ENCODE results near the gene TSHZ2. TPM values are rescaled to one million over a fixed set of nuclear protein-coding genes. Genes with fewer than 3 reads are reported as not detected.
A peak's percentile ranks its signal among the peaks of the same experiment; 100 is the strongest.

The TSHZ2 gene
- total RNA-seq, 1 experiment from 2014 or later, result 0.20 TPM

DNA sequence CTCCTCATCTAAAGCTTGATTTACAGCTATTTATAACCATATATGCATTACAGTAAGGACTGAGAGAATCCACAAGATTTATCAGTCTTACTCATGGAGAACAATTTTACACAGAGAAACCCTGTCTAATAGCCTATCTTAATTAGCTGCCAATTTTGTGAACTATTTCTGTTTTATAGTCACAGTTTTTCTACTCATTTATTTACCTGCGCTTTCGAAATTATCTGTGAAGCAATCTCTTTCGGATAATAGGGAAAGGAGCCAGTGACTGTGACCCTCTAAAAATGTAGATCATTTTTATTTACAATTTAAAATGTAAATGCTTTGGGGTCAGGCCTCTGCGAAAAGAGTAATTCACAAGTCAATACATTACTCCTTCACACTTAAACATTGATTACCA lies 98.1 kb downstream of the TSHZ2 start (continued):
- TF ChIP-seq, protein P1, sequence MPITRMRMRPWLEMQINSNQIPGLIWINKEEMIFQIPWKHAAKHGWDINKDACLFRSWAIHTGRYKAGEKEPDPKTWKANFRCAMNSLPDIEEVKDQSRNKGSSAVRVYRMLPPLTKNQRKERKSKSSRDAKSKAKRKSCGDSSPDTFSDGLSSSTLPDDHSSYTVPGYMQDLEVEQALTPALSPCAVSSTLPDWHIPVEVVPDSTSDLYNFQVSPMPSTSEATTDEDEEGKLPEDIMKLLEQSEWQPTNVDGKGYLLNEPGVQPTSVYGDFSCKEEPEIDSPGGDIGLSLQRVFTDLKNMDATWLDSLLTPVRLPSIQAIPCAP (CRISPR knock-in tag; IDR thresholded peaks at IDR 0.05), result no peak
- TF ChIP-seq TEAD4 (CRISPR knock-in tag; IDR thresholded peaks at IDR 0.05) (no peak), ETV6 (CRISPR knock-in tag; IDR thresholded peaks at IDR 0.05) (no peak), GRHL2 (CRISPR knock-in tag; IDR thresholded peaks at IDR 0.05; ENCODE audit: insufficient replicate concordance, severe bottlenecking) (no peak), NFATC4 (CRISPR knock-in tag; IDR thresholded peaks at IDR 0.05) (no peak), JAZF1 (CRISPR knock-in tag; IDR thresholded peaks at IDR 0.05) (no peak)
- TF ChIP-seq, protein P2, sequence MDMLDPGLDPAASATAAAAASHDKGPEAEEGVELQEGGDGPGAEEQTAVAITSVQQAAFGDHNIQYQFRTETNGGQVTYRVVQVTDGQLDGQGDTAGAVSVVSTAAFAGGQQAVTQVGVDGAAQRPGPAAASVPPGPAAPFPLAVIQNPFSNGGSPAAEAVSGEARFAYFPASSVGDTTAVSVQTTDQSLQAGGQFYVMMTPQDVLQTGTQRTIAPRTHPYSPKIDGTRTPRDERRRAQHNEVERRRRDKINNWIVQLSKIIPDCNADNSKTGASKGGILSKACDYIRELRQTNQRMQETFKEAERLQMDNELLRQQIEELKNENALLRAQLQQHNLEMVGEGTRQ (CRISPR knock-in tag; IDR thresholded peaks at IDR 0.05), result no peak
- TF ChIP-seq, protein P3, sequence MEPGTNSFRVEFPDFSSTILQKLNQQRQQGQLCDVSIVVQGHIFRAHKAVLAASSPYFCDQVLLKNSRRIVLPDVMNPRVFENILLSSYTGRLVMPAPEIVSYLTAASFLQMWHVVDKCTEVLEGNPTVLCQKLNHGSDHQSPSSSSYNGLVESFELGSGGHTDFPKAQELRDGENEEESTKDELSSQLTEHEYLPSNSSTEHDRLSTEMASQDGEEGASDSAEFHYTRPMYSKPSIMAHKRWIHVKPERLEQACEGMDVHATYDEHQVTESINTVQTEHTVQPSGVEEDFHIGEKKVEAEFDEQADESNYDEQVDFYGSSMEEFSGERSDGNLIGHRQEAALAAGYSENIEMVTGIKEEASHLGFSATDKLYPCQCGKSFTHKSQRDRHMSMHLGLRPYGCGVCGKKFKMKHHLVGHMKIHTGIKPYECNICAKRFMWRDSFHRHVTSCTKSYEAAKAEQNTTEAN (CRISPR knock-in tag; IDR thresholded peaks at IDR 0.05), result no peak
- TF ChIP-seq, protein P4, sequence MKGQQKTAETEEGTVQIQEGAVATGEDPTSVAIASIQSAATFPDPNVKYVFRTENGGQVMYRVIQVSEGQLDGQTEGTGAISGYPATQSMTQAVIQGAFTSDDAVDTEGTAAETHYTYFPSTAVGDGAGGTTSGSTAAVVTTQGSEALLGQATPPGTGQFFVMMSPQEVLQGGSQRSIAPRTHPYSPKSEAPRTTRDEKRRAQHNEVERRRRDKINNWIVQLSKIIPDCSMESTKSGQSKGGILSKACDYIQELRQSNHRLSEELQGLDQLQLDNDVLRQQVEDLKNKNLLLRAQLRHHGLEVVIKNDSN (CRISPR knock-in tag; IDR thresholded peaks at IDR 0.05), result no peak

DNA sequence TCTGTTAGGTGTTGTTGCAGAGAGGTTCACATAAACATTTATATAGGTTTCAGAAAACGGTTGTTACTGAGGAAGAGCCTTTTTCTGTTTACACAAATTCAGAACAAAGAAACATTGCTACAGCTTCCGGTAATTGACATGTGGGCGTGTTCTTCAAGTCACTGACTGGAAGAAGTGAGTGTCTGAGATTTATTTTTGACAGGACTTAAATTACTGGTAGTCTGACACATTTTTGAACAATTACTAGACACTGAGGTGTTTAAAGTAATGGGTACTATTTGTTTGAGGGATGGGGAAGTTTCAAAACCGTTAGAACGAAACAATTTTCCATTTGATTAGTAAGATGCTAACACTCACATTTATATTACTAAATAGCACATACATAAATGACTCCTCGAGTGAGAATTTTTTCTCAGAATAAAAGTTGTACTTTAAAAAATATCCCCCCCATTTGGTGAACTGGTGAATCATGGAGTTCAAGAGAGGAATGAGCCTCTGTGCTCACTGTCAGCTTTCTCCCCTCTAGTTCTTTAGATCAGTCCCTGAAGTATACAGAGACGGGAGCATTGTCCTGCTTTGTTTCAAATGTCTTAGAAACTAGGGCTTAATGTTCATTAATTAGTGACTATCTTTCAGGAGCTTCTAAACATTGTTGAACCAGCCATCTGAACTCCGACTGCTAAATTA lies 98.7 kb downstream of the TSHZ2 start:
- H3K27ac Mint-ChIP-seq, result no peak overlapping the region
- H3K4me1 Mint-ChIP-seq, result peaks cover 18% of the 10 kb centered on the region
- TF ChIP-seq, protein P3 (CRISPR knock-in tag; IDR thresholded peaks at IDR 0.05), result no peak
- 0 out of 2 replicates have a peak, but pooled peaks have one; percentile 27 for TF ChIP-seq GABPB1 (CRISPR knock-in tag; IDR thresholded peaks at IDR 0.05)
- POLR2A ChIA-PET, result no interaction called here
- H3K4me3 Mint-ChIP-seq, result no peak overlapping the region
- H3K9me3 Mint-ChIP-seq, result peaks cover 19% of the 10 kb centered on the region
- ATAC-seq (no peak), DNase-seq (ENCODE audit: low spot score) (no peak)
- no peaks in the 10 kb centered on the region; the same call in 1 of the 2 replicates for H3K27me3 Mint-ChIP-seq (ENCODE audit: low read depth)
- CTCF ChIA-PET, result no interaction called here
- H3K36me3 Mint-ChIP-seq, result peaks cover 12% of the 10 kb centered on the region

DNA sequence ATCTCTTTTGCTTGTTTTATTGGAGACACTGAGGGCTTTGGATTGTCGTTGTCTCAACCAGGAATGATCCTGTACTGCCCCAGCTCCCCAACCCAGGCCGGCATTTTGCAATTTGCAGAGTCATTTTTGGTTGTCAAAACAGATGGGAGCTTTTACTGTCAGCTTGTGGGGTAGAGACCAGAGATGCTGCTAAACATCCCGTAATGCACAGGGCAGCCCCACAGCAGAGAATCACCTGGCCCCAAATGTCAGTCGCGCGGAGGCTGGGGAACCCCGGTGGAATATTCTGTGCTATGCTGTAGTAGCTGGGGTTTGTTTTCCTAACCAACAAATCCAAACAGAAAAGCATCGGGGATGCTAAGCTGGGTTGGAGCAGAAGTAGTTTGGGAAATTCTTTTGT lies 99.7 kb downstream of the TSHZ2 start:
- H3K9me3 Mint-ChIP-seq, result peaks cover 17% of the 10 kb centered on the region
- DNase-seq (ENCODE audit: low spot score), result no peak
- TF ChIP-seq NFE2L1 (CRISPR knock-in tag; IDR thresholded peaks at IDR 0.05) (no peak), ZNF671 (CRISPR knock-in tag; IDR thresholded peaks at IDR 0.05) (no peak), ZBTB21 (CRISPR knock-in tag; IDR thresholded peaks at IDR 0.05; ENCODE audit: borderline replicate concordance) (no peak), ZNF317 (CRISPR knock-in tag; IDR thresholded peaks at IDR 0.05; ENCODE audit: borderline replicate concordance, low read depth) (no peak), JAZF1 (CRISPR knock-in tag; IDR thresholded peaks at IDR 0.05) (no peak), NFATC4 (CRISPR knock-in tag; IDR thresholded peaks at IDR 0.05) (no peak)
- TF ChIP-seq, protein P5, sequence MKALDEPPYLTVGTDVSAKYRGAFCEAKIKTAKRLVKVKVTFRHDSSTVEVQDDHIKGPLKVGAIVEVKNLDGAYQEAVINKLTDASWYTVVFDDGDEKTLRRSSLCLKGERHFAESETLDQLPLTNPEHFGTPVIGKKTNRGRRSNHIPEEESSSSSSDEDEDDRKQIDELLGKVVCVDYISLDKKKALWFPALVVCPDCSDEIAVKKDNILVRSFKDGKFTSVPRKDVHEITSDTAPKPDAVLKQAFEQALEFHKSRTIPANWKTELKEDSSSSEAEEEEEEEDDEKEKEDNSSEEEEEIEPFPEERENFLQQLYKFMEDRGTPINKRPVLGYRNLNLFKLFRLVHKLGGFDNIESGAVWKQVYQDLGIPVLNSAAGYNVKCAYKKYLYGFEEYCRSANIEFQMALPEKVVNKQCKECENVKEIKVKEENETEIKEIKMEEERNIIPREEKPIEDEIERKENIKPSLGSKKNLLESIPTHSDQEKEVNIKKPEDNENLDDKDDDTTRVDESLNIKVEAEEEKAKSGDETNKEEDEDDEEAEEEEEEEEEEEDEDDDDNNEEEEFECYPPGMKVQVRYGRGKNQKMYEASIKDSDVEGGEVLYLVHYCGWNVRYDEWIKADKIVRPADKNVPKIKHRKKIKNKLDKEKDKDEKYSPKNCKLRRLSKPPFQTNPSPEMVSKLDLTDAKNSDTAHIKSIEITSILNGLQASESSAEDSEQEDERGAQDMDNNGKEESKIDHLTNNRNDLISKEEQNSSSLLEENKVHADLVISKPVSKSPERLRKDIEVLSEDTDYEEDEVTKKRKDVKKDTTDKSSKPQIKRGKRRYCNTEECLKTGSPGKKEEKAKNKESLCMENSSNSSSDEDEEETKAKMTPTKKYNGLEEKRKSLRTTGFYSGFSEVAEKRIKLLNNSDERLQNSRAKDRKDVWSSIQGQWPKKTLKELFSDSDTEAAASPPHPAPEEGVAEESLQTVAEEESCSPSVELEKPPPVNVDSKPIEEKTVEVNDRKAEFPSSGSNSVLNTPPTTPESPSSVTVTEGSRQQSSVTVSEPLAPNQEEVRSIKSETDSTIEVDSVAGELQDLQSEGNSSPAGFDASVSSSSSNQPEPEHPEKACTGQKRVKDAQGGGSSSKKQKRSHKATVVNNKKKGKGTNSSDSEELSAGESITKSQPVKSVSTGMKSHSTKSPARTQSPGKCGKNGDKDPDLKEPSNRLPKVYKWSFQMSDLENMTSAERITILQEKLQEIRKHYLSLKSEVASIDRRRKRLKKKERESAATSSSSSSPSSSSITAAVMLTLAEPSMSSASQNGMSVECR (CRISPR knock-in tag; IDR thresholded peaks at IDR 0.05; ENCODE audit: borderline replicate concordance), result no peak
- TF ChIP-seq, protein P6, sequence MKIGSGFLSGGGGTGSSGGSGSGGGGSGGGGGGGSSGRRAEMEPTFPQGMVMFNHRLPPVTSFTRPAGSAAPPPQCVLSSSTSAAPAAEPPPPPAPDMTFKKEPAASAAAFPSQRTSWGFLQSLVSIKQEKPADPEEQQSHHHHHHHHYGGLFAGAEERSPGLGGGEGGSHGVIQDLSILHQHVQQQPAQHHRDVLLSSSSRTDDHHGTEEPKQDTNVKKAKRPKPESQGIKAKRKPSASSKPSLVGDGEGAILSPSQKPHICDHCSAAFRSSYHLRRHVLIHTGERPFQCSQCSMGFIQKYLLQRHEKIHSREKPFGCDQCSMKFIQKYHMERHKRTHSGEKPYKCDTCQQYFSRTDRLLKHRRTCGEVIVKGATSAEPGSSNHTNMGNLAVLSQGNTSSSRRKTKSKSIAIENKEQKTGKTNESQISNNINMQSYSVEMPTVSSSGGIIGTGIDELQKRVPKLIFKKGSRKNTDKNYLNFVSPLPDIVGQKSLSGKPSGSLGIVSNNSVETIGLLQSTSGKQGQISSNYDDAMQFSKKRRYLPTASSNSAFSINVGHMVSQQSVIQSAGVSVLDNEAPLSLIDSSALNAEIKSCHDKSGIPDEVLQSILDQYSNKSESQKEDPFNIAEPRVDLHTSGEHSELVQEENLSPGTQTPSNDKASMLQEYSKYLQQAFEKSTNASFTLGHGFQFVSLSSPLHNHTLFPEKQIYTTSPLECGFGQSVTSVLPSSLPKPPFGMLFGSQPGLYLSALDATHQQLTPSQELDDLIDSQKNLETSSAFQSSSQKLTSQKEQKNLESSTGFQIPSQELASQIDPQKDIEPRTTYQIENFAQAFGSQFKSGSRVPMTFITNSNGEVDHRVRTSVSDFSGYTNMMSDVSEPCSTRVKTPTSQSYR (CRISPR knock-in tag; IDR thresholded peaks at IDR 0.05), result no peak
- TF ChIP-seq, protein P7, sequence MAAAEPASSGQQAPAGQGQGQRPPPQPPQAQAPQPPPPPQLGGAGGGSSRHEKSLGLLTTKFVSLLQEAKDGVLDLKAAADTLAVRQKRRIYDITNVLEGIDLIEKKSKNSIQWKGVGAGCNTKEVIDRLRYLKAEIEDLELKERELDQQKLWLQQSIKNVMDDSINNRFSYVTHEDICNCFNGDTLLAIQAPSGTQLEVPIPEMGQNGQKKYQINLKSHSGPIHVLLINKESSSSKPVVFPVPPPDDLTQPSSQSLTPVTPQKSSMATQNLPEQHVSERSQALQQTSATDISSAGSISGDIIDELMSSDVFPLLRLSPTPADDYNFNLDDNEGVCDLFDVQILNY (CRISPR knock-in tag; IDR thresholded peaks at IDR 0.05), result no peak

More for the DNA sequence above, 99.7 kb downstream of the TSHZ2 start:
- POLR2A ChIA-PET, result no interaction called here
- Mint-ChIP-seq H3K36me3 (peaks cover 10% of the 10 kb centered on the region), H3K27ac (no peak overlapping the region), H3K4me3 (no peak overlapping the region), H3K27me3 (ENCODE audit: low read depth) (no peaks in the 10 kb centered on the region; the same call in 1 of the 2 replicates), H3K4me1 (peaks cover 13% of the 10 kb centered on the region)
- ATAC-seq, result no peak
- CTCF ChIA-PET, result no interaction called here

Data from WTC11 (cell line).